ENCODE measurements around the gene HOXD4. TPM values are rescaled to one million over a fixed set of nuclear protein-coding genes. Genes with fewer than 3 reads are reported as not detected.

HOXD4 gene
- total RNA-seq, 2 donors from 2014 or later: 1.6 to 3.6 TPM

DNA sequence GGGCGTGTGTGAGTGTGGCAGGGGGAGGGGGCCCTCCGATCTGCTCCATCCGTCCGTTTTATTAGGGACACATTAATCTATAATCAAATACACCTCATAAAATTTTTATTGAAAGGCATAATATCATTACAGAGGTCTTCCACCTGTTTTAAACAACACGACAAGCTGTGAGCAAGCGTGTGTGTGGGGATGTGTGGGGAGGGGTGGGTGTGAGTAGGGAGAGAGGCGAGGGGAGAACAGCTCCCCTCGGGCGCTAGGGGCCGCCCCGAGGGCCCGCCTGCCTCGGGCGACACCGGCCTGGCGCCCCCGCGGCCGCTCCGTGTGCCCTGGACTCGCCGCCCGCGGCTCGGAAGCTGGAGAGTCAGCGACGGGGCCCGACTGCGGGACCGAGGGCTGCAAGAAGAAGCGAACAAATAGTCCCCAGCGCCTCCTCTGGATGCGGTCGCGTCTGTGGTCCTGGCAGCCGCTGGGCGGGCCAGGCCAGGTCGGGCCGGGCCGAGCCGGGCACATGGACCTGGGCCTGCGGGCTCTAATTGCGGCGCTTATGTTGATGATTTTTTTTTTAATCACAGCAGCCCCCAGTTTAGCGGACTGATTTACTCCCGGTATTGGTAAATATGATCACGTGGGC lies 29.2 kb upstream of the HOXD4 start:
- Histone ChIP-seq H3K9me3 (no peaks in the 10 kb centered on the region), H3K27ac (peak overlapping the region; percentile 37), H3K4me3 (peak overlapping the region; percentile 57), H3K9ac (ENCODE audit: low read depth in 2 of 2, low read length in 2 of 2) (peak overlapping the region in 1 of 2 donors; percentile 70), H3K36me3 (no peaks in the 10 kb centered on the region), H3K4me1 (no peaks in the 10 kb centered on the region), H3K27me3 (peaks cover 74% of the 10 kb centered on the region)
- intact Hi-C loops (cut with DNase I): loop anchor here (10.0 kb wide), 2 partner anchors 693 to 1023 kb away; no protein-coding TSS in a partner anchor
- no peak for DNase-seq
- TF ChIP-seq, protein P1, sequence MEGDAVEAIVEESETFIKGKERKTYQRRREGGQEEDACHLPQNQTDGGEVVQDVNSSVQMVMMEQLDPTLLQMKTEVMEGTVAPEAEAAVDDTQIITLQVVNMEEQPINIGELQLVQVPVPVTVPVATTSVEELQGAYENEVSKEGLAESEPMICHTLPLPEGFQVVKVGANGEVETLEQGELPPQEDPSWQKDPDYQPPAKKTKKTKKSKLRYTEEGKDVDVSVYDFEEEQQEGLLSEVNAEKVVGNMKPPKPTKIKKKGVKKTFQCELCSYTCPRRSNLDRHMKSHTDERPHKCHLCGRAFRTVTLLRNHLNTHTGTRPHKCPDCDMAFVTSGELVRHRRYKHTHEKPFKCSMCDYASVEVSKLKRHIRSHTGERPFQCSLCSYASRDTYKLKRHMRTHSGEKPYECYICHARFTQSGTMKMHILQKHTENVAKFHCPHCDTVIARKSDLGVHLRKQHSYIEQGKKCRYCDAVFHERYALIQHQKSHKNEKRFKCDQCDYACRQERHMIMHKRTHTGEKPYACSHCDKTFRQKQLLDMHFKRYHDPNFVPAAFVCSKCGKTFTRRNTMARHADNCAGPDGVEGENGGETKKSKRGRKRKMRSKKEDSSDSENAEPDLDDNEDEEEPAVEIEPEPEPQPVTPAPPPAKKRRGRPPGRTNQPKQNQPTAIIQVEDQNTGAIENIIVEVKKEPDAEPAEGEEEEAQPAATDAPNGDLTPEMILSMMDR (IDR thresholded peaks at IDR 0.05): no peak

DNA sequence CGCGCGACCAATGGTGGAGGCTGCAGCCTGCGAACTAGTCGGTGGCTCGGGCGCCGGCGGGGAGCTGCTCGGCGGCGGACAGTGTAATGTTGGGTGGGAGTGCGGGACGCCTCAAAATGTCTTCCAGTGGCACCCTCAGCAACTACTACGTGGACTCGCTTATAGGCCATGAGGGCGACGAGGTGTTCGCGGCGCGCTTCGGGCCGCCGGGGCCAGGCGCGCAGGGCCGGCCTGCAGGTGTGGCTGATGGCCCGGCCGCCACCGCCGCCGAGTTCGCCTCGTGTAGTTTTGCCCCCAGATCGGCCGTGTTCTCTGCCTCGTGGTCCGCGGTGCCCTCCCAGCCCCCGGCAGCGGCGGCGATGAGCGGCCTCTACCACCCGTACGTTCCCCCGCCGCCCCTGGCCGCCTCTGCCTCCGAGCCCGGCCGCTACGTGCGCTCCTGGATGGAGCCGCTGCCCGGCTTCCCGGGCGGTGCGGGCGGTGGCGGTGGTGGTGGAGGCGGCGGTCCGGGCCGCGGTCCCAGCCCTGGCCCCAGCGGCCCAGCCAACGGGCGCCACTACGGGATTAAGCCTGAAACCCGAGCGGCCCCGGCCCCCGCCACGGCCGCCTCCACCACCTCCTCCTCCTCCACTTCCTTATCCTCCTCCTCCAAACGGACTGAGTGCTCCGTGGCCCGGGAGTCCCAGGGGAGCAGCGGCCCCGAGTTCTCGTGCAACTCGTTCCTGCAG lies 28.5 kb upstream of the HOXD4 start, which contains the start of gene HOXD9:
HOXD9 (plus strand) TSS at position 37 of the 728 bp plus-strand sequence; CDS start at position 87, 50 bp downstream.
- no peaks in the 10 kb centered on the region for H3K4me1 ChIP-seq
- peak; percentile 81 for DNase-seq
- peak within 1 kb of the TSS; percentile 37 for H3K27ac ChIP-seq
- TF ChIP-seq, protein P1 (IDR thresholded peaks at IDR 0.05): no peak
- H3K9ac ChIP-seq (ENCODE audit: low read depth in 2 of 2, low read length in 2 of 2): peak within 1 kb of the TSS; percentile 44 to 70
- H3K36me3 ChIP-seq: no peaks in the 10 kb centered on the region
- intact Hi-C loops (cut with DNase I): loop anchor here (10.0 kb wide), 2 partner anchors 692 to 1022 kb away; no protein-coding TSS in a partner anchor
- no peaks in the 10 kb centered on the region for H3K9me3 ChIP-seq
- H3K27me3 ChIP-seq: peaks cover 68% of the 10 kb centered on the region
- H3K4me3 ChIP-seq: peak within 1 kb of the TSS; percentile 57

DNA sequence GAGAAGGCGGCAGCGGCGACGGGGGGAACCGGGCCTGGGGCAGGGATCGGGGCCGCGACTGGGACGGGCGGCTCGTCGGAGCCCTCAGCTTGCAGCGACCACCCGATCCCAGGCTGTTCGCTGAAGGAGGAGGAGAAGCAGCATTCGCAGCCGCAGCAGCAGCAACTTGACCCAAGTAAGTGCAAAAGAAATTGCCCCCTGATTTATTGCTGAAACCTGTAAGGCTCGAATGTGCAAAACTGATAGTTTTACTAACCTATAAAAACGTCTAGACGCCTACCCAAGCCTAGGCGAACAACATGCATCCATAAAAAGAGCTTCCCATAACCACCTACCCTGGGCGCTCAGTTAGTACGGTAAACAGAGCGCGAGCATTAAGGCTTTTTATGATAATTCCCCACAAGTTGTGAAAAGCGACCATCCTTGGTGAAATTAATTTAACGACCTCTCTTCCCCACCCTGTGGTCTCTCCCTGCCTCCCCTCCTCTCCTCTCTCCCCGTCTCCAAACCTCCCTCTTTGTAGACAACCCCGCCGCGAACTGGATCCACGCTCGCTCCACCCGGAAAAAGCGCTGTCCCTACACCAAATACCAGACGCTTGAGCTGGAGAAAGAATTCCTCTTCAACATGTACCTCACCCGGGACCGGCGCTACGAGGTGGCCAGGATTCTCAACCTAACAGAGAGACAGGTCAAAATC lies 27.8 kb upstream of the HOXD4 start:
- peak overlapping the region; percentile 57 for H3K4me3 ChIP-seq
- DNase-seq: no peak
- H3K27me3 ChIP-seq: peaks cover 69% of the 10 kb centered on the region
- no peaks in the 10 kb centered on the region for H3K36me3 ChIP-seq
- H3K27ac ChIP-seq: no peak overlapping the region
- H3K4me1 ChIP-seq: no peaks in the 10 kb centered on the region
- TF ChIP-seq, protein P1 (IDR thresholded peaks at IDR 0.05): no peak
- intact Hi-C loops (cut with DNase I): loop anchor here (10.0 kb wide), 2 partner anchors 691 to 1021 kb away; no protein-coding TSS in a partner anchor
- H3K9ac ChIP-seq (ENCODE audit: low read depth in 2 of 2, low read length in 2 of 2): peak overlapping the region; percentile 44 to 70
- H3K9me3 ChIP-seq: no peaks in the 10 kb centered on the region

DNA sequence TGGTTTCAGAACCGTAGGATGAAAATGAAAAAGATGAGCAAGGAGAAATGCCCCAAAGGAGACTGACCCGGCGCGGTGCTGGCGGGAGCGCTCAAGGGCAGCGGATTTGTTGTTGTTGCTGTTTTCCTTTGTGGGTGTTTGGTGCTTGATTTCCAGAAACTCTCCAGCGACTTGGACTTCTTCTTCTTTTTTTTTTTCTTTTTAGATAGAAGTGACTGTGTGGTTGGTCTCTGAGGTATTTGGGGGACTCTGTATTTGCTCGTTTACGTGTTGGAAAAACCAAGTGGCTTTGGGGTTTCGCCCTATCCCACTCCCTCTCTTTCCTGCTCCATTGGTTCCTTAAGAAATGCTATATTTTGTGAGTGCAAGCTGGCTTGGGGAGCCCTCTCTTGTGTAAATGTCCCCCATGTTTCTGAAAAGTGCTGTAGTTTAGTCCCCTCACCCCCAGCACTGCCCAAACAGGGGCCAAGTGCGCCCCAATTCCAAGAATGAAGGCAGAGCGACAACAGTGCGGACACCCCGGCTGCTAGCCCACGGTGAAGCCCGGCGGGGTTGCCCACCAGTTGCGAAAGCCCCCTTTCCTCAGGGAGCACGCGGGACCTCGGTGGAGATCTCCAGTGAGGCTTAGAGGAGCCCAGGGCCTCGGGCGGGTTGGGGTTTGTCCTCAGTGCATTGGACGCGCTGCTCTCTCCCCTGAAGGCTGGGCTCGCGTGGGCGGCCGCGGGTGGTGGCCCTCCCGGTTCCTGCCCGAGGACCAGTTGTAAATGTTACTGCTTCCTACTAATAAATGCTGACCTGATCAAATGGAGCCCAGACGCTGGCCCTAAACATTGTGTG lies 27.0 kb upstream of the HOXD4 start:
- Histone ChIP-seq H3K27me3 (peaks cover 75% of the 10 kb centered on the region), H3K9ac (ENCODE audit: low read depth in 2 of 2, low read length in 2 of 2) (peak overlapping the region in 1 of 2 donors; percentile 60), H3K9me3 (no peaks in the 10 kb centered on the region), H3K36me3 (no peaks in the 10 kb centered on the region), H3K4me3 (no peak overlapping the region), H3K4me1 (no peaks in the 10 kb centered on the region), H3K27ac (no peak overlapping the region)
- DNase-seq: no peak
- TF ChIP-seq, protein P1 (IDR thresholded peaks at IDR 0.05): no peak
- intact Hi-C loops (cut with DNase I): loop anchor here (10.0 kb wide), 2 partner anchors 690 to 1020 kb away; no protein-coding TSS in a partner anchor
